ENCODE measurements around the gene SGMS1. TPM values are rescaled to one million over a fixed set of nuclear protein-coding genes. Genes with fewer than 3 reads are reported as not detected.
"Not testable (repeated sequence)": the region's sequence is repeated elsewhere in the genome, so short reads cannot be mapped to it uniquely, and the experiment has no call there.

SGMS1 gene
- total and polyA plus RNA-seq, 2 donors (not counting 1 experiment from before 2014, with no cell fraction given): 10.0 to 43.5 TPM

DNA sequence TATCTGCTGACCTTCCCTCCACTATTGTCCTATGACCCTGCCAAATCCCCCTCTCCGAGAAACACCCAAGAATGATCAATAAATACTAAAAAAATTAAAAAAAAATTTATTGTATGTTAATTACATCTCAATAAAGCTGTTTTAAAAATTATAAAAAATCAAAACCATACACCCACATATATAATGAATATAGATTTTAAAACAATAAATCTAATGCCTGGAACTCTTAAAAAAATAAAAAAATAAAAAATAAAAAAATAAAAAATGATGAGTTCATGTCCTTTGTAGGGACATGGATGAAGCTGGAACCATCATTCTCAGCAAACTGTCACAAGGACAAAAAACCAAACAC, 267.3 kb downstream of the SGMS1 start:
- peaks cover 38% of the 10 kb centered on the region for H3K79me2 ChIP-seq (ENCODE audit: control insufficient read depth, insufficient read depth, low read length)
- WGBS (ENCODE audit: insufficient coverage): no CpG with 5 or more reads among the region's 1 CpG
- not testable (repeated sequence) for H3K27ac Mint-ChIP-seq

DNA sequence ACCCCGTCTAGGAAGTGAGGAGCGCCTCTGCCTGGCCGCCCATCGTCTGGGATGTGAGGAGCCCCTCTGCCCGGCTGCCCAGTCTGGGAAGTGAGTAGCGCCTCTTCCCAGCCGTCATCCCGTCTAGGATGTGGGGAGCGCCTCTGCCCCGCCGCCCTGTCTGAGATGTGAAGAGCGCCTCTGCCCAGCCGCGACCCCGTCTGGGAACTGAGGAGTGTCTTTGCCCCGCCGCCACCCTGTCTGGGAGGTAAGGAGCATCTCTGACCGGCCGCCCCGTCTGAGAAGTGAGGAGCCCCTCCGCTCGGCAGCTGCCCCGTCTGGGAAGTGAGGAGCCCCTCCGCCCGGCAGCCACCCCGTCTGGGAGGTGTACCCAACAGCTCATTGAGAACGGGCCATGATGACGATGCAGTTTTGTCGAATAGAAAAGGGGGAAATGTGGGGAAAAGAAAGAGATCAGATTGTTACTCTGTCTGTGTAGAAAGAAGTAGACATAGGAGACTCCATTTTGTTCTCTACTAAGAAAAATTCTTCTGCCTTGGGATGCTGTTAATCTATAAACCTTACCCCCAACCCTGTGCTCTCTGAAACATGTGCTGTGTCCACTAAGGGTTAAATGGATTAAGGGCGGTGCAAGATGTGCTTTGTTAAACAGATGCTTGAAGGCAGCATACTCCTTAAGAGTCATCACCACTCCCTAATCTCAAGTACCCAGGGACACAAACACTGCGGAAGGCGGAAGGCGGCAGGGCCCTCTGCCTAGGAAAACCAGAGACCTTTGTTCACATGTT, 267.9 kb downstream of the SGMS1 start:
- H3K79me2 ChIP-seq (ENCODE audit: control insufficient read depth, insufficient read depth, low read length): peaks cover 36% of the 10 kb centered on the region
- H3K27me3 Mint-ChIP-seq; H3K4me3 ChIP-seq (ENCODE audit: control extremely low read depth in 1 of 5, extremely low read depth in 1 of 5, insufficient read depth in 1 of 5, low read depth in 2 of 5, low read length in 4 of 5); H3K4me3 Mint-ChIP-seq; H3K27me3 ChIP-seq (replicated peaks in 1 of 4; ENCODE audit: control extremely low read depth in 1 of 4, control insufficient read depth in 3 of 4, insufficient read depth in 4 of 4, low read length in 3 of 4); H4K20me1 ChIP-seq (ENCODE audit: control insufficient read depth, insufficient read depth, low read length, poor library complexity, severe bottlenecking); H3K4me2 ChIP-seq (replicated peaks; ENCODE audit: low read depth, low read length, poor library complexity, severe bottlenecking); H2AFZ ChIP-seq (ENCODE audit: insufficient read depth, low read depth, low read length, poor library complexity, severe bottlenecking); H3K27ac ChIP-seq (ENCODE audit: low read length in 2 of 2); DNase-seq; H3K9ac ChIP-seq (ENCODE audit: low read length); ATAC-seq (ENCODE audit: low read depth); H3K9me3 ChIP-seq (ENCODE audit: control extremely low read depth in 1 of 3, control insufficient read depth in 2 of 3, insufficient read depth in 1 of 3, low read length in 2 of 3); CTCF ChIA-PET; H3K27ac Mint-ChIP-seq; intact Hi-C loops (cut with micrococcal nuclease); H3K36me3 ChIP-seq (replicated peaks in 1 of 2; ENCODE audit: control extremely low read depth in 1 of 2, control insufficient read depth in 1 of 2, extremely low read depth in 1 of 2, insufficient read depth in 2 of 2, low read length in 1 of 2); H3K9me3 Mint-ChIP-seq (ENCODE audit: insufficient read depth); POLR2A ChIA-PET: not testable (repeated sequence)
- 95% methylated on average over 15 of the region's 33 CpGs for WGBS (ENCODE audit: insufficient coverage)
- peaks cover 6 to 12% of the 10 kb centered on the region in 2 donors for H3K4me1 ChIP-seq (ENCODE audit: control insufficient read depth in 2 of 2, insufficient read depth in 2 of 2, low read length in 2 of 2)
- peaks cover 14% of the 10 kb centered on the region for H3K4me1 Mint-ChIP-seq

More for the DNA sequence above, 267.3 kb downstream of the SGMS1 start:
- CTCF ChIA-PET; POLR2A ChIA-PET; intact Hi-C loops (cut with micrococcal nuclease); H3K36me3 ChIP-seq (replicated peaks in 1 of 2; ENCODE audit: control extremely low read depth in 1 of 2, control insufficient read depth in 1 of 2, extremely low read depth in 1 of 2, insufficient read depth in 2 of 2, low read length in 1 of 2); DNase-seq; H3K27me3 ChIP-seq (replicated peaks in 1 of 4; ENCODE audit: control extremely low read depth in 1 of 4, control insufficient read depth in 3 of 4, insufficient read depth in 4 of 4, low read length in 3 of 4); H3K27me3 Mint-ChIP-seq; H2AFZ ChIP-seq (ENCODE audit: insufficient read depth, low read depth, low read length, poor library complexity, severe bottlenecking); H3K4me3 ChIP-seq (ENCODE audit: control extremely low read depth in 1 of 5, extremely low read depth in 1 of 5, insufficient read depth in 1 of 5, low read depth in 2 of 5, low read length in 4 of 5); H3K9ac ChIP-seq (ENCODE audit: low read length); H3K4me3 Mint-ChIP-seq; ATAC-seq (ENCODE audit: low read depth); H4K20me1 ChIP-seq (ENCODE audit: control insufficient read depth, insufficient read depth, low read length, poor library complexity, severe bottlenecking); H3K27ac ChIP-seq (ENCODE audit: low read length in 2 of 2); H3K9me3 Mint-ChIP-seq (ENCODE audit: insufficient read depth); H3K4me2 ChIP-seq (replicated peaks; ENCODE audit: low read depth, low read length, poor library complexity, severe bottlenecking): not testable (repeated sequence)
- H3K9me3 ChIP-seq (ENCODE audit: control extremely low read depth in 1 of 3, control insufficient read depth in 2 of 3, insufficient read depth in 1 of 3, low read length in 2 of 3): peaks cover 0 to 14% (median 7%) of the 10 kb centered on the region in 3 donors
- H3K4me1 ChIP-seq (ENCODE audit: control insufficient read depth in 2 of 2, insufficient read depth in 2 of 2, low read length in 2 of 2): peaks cover 12 to 17% of the 10 kb centered on the region in 2 donors
- peaks cover 20% of the 10 kb centered on the region for H3K4me1 Mint-ChIP-seq
